HG03103 (cell line): ENCODE results near the gene VPREB3.

Experiments
- ATAC-seq: cut with Tn5 transposase; IDR thresholded peaks from one replicate; pipeline ENCODE4 v1.9.1; 2021; ENCODE audit warnings: low read depth; ENCODE audit not compliant: unreplicated experiment

Gene VPREB3

DNA sequence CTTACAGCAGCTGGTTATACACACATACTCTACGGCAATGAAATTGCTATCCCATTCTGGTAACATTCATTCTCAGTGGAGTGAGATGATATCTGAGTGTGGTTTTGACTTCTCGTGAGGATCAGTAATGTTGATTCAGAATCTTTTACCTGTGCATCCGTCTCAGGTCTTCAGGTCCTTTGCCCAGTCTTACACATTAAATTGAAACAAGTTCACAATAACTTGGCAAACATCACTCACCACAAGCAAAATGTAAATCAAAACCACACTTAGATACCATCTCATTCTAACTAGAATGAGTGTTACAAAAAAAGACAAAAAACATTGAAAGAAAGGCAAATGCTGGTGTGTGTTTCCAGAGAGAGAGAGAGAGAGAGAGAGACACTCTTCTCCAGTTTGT lies 49.4 kb downstream of the VPREB3 start:
- ATAC-seq = no peak

DNA sequence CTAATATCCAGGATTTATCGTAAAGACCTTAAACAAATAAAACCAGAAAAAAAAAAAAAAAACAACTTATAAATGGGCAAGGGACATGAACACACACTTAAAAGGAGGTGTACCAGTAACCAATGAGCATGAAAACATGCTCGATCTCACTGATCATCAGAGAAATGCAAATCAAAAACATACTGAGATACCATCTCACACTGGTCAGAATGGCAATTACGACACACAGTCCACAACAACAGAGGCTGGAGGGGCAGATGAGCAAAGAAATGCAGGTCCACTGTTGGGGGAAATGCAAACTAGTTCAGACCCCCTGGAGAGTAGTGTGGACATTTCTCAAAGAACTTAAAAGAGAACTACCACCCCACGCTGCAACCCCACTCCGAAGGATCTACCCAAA lies 50.2 kb downstream of the VPREB3 start:
- no peak for ATAC-seq
